Measurements from ENCODE around the gene SMYD2.

SMYD2 gene

GRCh38 chr1:214330222-214330621 lies 49.3 kb downstream of the SMYD2 start:
- DNase-seq, result no peak

DNA sequence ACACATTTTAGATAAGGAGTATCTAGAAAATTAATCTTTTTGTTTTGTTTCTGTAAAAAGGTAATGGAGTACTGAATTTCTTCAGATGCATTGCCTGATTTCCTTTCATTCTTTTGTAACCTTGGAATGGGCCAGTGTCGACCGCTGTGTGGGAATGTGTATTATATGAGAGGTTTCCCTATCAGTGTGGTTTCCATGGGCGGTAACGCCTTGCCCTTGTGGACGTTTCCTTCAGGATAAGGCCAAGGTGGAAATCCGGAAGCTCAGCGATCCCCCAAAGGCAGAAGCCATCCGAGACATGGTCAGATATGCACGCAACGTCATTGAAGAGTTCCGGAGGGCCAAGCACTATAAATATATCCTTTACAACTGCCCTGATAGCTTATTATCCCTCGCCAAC lies 49.8 kb downstream of the SMYD2 start:
- DNase-seq, result no peak

DNA sequence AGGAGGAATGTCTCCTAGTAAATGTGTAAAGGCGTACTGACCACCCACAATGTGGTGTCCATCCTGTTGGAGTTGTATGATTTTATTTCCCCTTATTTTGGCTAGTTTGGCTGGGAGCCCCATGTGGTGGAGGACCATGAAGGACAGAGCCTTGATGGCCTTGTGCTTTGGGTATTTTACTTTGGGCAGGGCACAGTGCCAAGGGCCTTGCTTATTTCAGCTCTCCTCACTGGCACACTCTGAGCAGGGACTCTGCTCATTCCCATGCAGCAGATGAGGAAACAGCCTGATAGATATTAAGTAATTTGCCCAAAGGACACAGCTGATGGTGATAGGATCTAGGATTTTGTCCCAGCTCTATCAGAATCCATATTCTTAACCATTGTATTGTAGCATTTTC lies 50.2 kb downstream of the SMYD2 start:
- DNase-seq, result no peak

- DNase-seq, result peak; percentile 52
Measured at GRCh38 chr1:214331827-214332423, 51.0 kb downstream of the SMYD2 start.

DNA sequence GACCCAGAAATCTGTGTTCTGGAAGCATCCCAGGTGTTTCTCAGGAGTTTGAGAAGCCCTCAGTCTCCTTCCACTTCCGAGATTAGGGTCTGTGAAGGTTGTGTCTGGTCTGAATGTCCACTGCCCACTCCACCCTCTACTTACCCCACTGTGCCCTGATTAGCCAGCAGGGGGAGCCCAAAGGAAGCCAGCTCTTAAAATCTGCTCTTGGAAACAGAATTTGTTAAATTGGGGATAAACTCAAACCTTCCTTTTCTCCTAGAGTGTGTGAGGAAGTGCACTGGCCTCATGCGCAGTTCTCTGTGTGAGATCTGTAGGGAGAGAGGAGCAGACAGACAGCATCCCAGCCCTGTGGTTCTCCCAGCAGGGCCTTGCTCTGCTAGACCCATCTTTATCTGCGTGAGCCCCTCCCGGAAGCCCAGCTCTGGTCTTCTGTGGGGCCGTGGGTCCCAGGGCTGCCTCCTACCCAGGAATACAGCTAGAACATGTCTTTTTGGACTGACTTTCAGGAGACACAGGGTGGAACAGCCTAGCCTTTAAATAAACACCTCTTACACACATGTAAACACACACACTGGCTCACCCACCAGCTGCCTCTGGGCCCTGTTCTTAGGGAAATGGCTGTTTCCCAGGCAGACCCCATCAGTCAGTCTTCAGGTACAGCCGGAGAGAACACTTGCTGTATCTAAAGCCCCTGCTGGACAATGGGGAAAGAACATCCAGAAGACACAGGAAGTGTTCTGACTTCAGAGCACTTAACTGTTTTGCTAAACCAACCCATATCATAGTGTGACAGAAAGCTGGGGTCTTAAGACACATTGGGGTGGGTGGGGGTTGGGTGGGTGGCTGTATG lies 52.2 kb downstream of the SMYD2 start:
- no peak for DNase-seq

DNA sequence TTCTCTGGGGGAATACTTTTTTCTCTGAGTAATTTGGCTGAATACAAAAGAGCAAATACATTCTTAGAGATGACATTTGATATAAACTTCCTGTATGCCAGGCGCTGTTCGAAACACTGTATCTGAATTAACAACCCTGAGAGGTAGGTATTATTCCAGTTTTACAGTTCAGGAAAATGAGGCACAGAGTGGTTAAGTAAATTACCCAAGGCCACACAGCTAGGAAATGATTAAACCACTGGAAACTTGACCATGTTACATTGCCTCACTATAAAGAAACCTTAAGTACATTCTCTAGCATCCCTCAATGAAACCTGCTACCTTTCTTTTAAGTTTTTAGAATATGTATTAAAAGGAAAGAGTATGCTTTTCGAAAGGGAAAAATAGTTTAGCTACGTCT lies 54.6 kb downstream of the SMYD2 start:
- DNase-seq, result no peak

DNA sequence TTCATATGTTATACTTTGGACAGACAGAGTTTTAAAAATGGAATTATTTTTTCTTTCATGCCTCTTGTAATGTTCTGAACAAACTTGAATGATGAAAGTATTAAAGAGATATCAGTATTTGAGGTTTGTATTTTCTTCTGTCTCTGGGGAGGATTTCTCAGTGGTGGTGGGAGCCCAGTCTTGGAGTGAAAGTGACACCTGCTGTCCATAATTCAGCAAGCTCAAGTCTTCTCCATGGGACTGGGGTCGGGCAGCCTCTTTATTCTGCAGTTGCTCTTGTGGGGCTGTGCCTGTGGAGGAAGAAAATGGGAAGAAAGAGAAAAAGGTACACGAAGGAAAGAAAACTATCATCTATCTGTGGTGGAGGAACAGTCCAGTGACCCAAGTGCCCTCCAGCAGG lies 56.1 kb downstream of the SMYD2 start:
- DNase-seq, result no peak

GRCh38 chr1:214337511-214337910 lies 56.6 kb downstream of the SMYD2 start:
- no peak for DNase-seq

DNA sequence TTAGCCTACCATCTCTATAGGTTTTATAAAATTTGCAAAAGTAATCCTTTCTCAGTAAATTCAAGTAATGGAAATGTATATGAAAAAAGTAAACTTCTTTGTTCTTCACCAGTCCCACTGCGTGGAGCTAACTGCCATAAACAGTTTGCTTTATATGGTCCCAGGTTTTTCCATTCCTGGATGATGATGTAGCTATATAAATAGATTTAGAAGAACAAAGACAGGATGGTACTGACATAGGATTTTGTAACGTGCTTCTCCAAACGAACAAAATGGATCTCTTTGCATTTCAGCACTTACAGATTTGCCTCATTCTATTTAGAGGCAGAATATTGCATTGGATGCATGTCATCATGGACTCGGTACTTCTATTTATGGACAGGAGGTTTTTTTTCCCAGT lies 57.3 kb downstream of the SMYD2 start:
- DNase-seq, result no peak

DNA sequence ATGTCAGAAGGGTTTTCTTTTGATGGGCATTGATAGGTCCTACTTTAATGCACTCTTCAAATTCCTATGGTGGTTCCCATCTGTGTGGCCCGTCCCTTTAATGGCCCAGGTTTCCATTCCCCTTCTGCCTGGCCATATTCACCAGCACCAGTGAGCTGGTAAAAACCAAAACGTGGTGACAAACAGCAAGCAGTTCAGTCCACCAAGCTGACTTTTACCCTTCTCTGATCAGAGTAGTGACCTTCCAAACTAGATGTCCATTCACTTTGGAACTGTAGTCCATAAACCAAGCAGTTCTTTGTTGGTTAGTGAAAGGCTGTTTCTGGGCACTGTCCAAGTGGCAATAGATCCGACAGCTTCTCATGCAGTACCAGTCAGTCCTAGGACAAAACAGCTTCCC lies 60.5 kb downstream of the SMYD2 start:
- no peak for DNase-seq

- no peak for DNase-seq
Measured at GRCh38 chr1:214341932-214342331, 61.0 kb downstream of the SMYD2 start.

DNA sequence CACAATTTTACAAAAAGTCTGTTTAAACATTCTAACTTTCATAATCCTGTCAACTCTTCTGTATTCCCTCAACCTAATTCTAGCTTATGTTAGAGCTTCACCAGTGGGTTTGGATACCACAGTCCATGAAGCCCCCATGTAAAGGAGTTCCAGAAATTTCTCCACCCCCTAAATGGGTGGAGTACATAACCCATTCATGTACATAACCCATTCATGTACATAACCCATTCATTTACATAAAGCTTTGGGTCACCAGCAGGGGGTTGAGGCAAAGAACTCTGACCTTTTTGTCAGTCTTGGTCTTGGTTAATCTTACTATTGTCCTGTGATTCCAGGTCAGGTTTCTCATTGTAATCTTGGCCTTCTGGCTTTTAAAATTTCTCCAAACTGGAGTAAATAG lies 61.6 kb downstream of the SMYD2 start:
- DNase-seq, result no peak

GRCh38 chr1:214344897-214345296 lies 63.9 kb downstream of the SMYD2 start:
- DNase-seq, result no peak

- no peak for DNase-seq
Measured at GRCh38 chr1:214349008-214349407, 68.0 kb downstream of the SMYD2 start.

- DNase-seq, result no peak
Measured at GRCh38 chr1:214349781-214350180, 68.8 kb downstream of the SMYD2 start.

GRCh38 chr1:214351551-214352277 lies 70.8 kb downstream of the SMYD2 start:
- no peak for DNase-seq

- no peak for DNase-seq
Measured at GRCh38 chr1:214352838-214353237, 71.9 kb downstream of the SMYD2 start.

DNA sequence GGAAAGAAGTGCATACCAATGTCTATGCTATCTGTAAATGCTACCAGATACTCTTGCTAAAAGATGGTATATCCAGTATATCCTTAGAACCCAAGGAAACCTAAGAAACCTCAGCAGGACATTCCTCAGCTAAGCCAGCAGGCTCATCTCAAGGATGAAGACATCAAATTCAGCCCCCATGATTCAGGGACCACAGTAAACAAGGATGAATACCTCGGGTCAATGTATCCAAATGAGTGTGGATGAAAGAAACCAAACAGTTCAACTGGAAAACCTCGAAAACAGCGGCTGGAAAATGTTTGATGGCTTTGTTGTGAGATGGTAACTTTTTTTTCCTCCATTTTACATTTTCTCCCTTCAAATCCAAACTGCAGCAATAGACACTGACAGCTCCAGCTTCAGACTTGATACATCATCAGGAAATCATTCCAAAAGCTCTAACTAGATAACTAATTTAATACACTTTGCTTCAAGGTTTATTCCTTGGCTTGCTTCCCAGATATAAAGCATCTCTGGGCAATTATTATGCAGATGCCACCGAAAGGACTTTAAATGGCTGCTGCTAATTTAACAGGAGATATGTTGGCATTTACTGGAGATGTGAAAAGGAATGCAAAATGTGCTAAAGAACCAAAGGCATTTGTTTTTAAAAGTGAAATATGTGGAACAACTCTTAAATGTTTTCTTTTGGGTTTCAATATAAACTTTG lies 73.6 kb downstream of the SMYD2 start:
- DNase-seq, result no peak

GRCh38 chr1:214360116-214360515 lies 79.2 kb downstream of the SMYD2 start:
- no peak for DNase-seq

DNA sequence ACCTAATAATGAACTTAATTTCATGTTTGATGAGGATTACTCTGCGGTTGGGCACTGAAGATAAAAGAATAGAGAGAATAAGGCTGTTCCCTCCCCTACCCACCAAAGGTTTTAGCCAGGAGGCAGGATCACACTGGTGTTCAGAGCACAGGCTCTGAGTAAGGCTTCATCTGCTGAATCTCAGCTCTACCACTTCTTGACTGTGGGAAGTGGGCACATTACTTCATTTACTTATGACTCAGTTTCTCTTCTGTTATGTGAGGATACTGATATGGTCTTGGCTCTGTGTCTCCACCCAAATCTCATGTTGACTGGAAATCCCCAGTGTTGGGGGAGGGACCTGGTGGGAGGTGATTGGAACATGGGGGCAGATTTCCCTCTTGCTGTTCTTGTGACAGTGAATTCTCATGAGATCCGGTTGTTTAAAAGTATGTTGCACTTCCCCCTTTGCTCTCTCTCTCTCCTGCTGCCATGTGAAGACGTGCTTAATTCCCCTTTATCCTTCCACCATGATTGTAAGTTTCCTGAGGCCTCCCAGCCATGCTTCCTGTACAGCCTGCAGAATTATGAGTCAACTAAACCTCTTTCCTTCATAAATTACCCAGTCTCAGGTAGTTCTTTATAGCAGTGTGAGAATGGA lies 79.7 kb downstream of the SMYD2 start:
- no peak for DNase-seq

DNA sequence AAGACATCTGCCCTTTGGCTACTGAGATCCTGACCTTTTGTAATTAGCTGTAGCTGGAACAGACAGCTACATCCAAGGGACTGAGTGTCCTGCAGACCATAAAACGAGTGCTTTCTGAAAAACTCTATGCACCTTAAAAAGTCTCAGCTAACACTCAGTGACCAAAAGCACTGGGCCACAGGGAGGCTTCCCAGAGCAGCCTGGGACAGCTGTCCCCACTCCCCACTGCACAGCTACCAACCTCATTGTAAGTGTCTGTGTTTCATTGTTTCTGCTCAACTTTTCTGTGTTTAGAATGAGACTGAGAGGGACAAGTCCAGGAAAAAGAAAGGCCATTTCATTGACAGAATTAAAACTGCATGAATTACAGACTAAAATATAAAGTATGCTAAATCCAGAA lies 80.7 kb downstream of the SMYD2 start:
- no peak for DNase-seq

DNA sequence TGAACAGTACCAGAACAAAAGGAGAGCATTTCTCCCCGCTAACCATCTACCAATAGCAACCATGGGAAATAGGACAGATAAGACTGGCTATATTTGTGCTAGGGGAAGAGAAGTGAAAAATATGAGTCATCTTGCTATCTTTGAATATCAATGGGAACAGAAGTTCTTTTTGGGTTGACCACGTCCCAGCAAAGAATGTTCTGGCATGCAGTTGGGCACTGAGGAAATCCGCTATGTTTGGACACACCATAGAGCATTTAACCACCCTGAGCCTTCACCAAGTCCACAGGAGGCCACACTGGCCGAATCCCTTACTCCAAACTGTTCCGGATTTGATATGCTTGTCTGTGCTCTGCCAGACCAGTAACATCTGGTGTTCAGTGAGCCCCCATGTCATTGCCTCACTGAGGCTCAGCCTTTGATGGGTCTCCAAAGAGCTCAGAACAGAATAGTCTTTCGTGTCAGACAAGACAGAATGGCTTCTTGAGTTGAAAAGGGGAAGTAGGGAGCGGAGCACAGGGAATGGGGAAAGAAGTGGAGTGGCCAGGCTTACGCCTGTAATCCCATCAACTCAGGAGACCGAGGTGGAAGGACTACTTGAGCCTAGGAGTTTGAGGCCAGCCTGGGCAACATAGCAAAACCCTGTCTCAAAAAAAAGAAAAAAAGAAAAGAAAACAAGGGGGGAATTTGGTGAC lies 81.4 kb downstream of the SMYD2 start:
- no peak for DNase-seq
